T-helper 17 cell (primary cell): ENCODE measurements around the gene COBL. TPM values are rescaled to one million over a fixed set of nuclear protein-coding genes. Genes with fewer than 3 reads are reported as not detected.

Experiments
- ATAC-seq: fragments of 150-1000 bp; cut with Tn5 transposase; 2 replicates; pipeline ENCODE4 v1.10.0; 2021; ENCODE audit warnings: mild to moderate bottlenecking, moderate library complexity
- DNase-seq, 3 donors: peaks; one replicate each; pipeline versions ENCODE4 v3.0.0 to v3.0.0-alpha.2; 2020 to 2021
- H3K9me3 ChIP-seq: one replicate; pipeline ENCODE4 v1.7.0; 2013; ENCODE audit warnings: low read length, mild to moderate bottlenecking; ENCODE audit not compliant: control insufficient read depth, poor library complexity, severe bottlenecking
- H3K27ac Mint-ChIP-seq: one replicate; pipeline ENCODE4 v1.8.0; 2022; ENCODE audit warnings: mild to moderate bottlenecking, moderate library complexity, mixed read lengths
- H3K27me3 Mint-ChIP-seq: one replicate; pipeline ENCODE4 v1.8.0; 2022; ENCODE audit warnings: mixed read lengths
- H3K36me3 Mint-ChIP-seq: one replicate; pipeline ENCODE4 v1.8.0; 2022; ENCODE audit warnings: low read depth, mixed read lengths
- H3K4me1 Mint-ChIP-seq: one replicate; pipeline ENCODE4 v1.8.0; 2022; ENCODE audit warnings: mild to moderate bottlenecking, mixed read lengths
- H3K4me3 Mint-ChIP-seq: one replicate; pipeline ENCODE4 v1.8.0; 2022; ENCODE audit warnings: mild to moderate bottlenecking, moderate library complexity, mixed read lengths
- total RNA-seq, 4 donors: library from RNA in 2 of 4; stranded (reverse) in 2 of 4; gene quantifications; one replicate each; pipeline ENCODE4 v1.2.3 and lab custom pipeline; 2022 to 2026

Gene COBL
- total RNA-seq, 2 donors from 2014 or later = not detected

- H3K27ac Mint-ChIP-seq = no peak overlapping the region
- H3K4me3 Mint-ChIP-seq = no peak overlapping the region
- ATAC-seq (no peak), DNase-seq (no peak)
- peaks cover 2% of the 10 kb centered on the region for H3K36me3 Mint-ChIP-seq
- peaks cover 11% of the 10 kb centered on the region for H3K27me3 Mint-ChIP-seq
- H3K4me1 Mint-ChIP-seq = peaks cover 2% of the 10 kb centered on the region
- no peaks in the 10 kb centered on the region for H3K9me3 ChIP-seq
Measured at GRCh38 chr7:51113560-51113959, 203.0 kb downstream of the COBL start.

- DNase-seq (no peak), ATAC-seq (no peak)
- H3K9me3 ChIP-seq = no peaks in the 10 kb centered on the region
- H3K4me1 Mint-ChIP-seq = peaks cover 2% of the 10 kb centered on the region
- peaks cover 2% of the 10 kb centered on the region for H3K36me3 Mint-ChIP-seq
- H3K27ac Mint-ChIP-seq = no peak overlapping the region
- peaks cover 10% of the 10 kb centered on the region for H3K27me3 Mint-ChIP-seq
- no peak overlapping the region for H3K4me3 Mint-ChIP-seq
Measured at GRCh38 chr7:51111241-51111940, 205.2 kb downstream of the COBL start.

- H3K27ac Mint-ChIP-seq = no peak overlapping the region
- H3K9me3 ChIP-seq = no peaks in the 10 kb centered on the region
- H3K27me3 Mint-ChIP-seq = peaks cover 10% of the 10 kb centered on the region
- peaks cover 2% of the 10 kb centered on the region for H3K36me3 Mint-ChIP-seq
- ATAC-seq (no peak), DNase-seq (no peak)
- H3K4me3 Mint-ChIP-seq = no peak overlapping the region
- peaks cover 4% of the 10 kb centered on the region for H3K4me1 Mint-ChIP-seq
Measured at GRCh38 chr7:51108134-51108533, 208.5 kb downstream of the COBL start.

- Mint-ChIP-seq H3K27me3 (peaks cover 20% of the 10 kb centered on the region), H3K4me1 (peaks cover 2% of the 10 kb centered on the region), H3K4me3 (no peak overlapping the region), H3K27ac (no peak overlapping the region), H3K36me3 (no peaks in the 10 kb centered on the region)
- ATAC-seq = no peak
- H3K9me3 ChIP-seq = no peaks in the 10 kb centered on the region
- DNase-seq = no peak
Measured at GRCh38 chr7:51104278-51104677, 212.3 kb downstream of the COBL start.

DNA sequence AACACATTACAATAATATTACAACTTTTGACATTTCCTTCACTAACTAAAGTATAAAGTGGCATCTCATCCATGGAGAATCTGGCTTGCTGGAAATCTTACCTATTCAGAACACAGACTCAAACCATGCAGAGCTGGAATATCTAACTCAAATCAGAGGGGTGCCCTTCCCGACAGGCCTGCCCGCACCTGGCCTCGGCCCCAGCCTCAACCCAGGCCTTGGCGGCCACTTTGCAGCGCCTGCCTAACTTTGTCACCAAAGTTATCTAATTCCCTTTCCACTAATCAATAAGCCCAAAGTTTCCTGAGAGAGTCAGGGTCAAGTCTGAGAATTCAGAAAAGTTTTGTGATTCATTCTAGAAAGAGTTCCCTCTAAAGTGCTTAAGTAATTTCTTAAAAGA, 212.9 kb downstream of the COBL start:
- DNase-seq (no peak), ATAC-seq (no peak)
- Mint-ChIP-seq H3K4me3 (no peak overlapping the region), H3K27me3 (peaks cover 19% of the 10 kb centered on the region), H3K36me3 (no peaks in the 10 kb centered on the region), H3K27ac (no peak overlapping the region), H3K4me1 (peaks cover 2% of the 10 kb centered on the region)
- no peaks in the 10 kb centered on the region for H3K9me3 ChIP-seq

DNA sequence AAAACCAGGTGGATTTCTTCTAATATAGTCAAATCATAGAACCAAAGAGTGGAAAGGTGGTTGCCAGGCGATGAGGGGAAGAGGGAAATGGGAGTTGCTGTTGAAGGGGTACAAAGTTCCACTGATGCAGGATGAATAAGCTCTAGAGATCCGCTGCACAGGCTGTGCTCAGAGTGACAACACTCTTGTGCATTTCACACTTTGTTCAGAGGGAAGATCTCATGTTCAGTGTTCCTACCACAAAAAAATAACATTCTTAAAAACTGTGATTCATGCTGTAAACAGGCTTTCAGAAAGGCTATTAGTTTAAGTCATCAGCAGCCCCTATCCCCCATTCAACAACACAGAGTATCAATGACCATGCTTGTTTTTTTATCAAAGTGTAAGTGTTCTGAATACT, 213.8 kb downstream of the COBL start:
- ATAC-seq (no peak), DNase-seq (no peak)
- H3K9me3 ChIP-seq = no peaks in the 10 kb centered on the region
- Mint-ChIP-seq H3K4me3 (no peak overlapping the region), H3K27ac (no peak overlapping the region), H3K27me3 (peaks cover 10% of the 10 kb centered on the region), H3K4me1 (peaks cover 2% of the 10 kb centered on the region), H3K36me3 (no peaks in the 10 kb centered on the region)

GRCh38 chr7:51101111-51101757, 215.4 kb downstream of the COBL start:
- Mint-ChIP-seq H3K27me3 (peaks cover 10% of the 10 kb centered on the region), H3K27ac (no peak overlapping the region), H3K36me3 (no peaks in the 10 kb centered on the region), H3K4me3 (no peak overlapping the region), H3K4me1 (peaks cover 2% of the 10 kb centered on the region)
- ATAC-seq = no peak
- DNase-seq = no peak
- H3K9me3 ChIP-seq = no peaks in the 10 kb centered on the region

DNA sequence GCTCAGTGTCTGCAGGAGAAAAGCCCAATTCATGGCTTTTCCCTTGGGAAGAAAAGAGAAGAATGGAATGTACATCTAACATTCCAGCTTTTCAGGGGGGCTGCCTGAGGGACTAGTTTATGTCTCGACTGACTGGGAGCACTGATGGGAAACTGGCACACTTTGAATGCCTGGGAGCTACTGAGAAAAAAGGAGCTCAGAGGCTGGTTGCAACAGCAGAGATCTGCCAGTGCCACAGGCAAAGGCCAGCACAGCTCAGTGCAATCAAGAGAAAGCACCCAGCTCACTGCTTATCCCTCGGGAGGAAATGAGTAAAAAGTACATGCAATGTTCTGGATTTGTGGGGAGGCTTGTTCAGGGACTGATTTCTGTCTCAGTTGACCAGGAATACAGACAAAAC, 226.2 kb downstream of the COBL start:
- peaks cover 9% of the 10 kb centered on the region for H3K27me3 Mint-ChIP-seq
- ATAC-seq (no peak), DNase-seq (no peak)
- H3K9me3 ChIP-seq = no peaks in the 10 kb centered on the region
- no peaks in the 10 kb centered on the region for H3K4me1 Mint-ChIP-seq
- no peaks in the 10 kb centered on the region for H3K36me3 Mint-ChIP-seq
- H3K4me3 Mint-ChIP-seq = no peak overlapping the region
- H3K27ac Mint-ChIP-seq = no peak overlapping the region

GRCh38 chr7:51085034-51085692, 231.4 kb downstream of the COBL start:
- DNase-seq = no peak
- Mint-ChIP-seq H3K4me3 (no peak overlapping the region), H3K27me3 (peaks cover 25% of the 10 kb centered on the region), H3K27ac (no peak overlapping the region), H3K4me1 (peaks cover 2% of the 10 kb centered on the region), H3K36me3 (no peaks in the 10 kb centered on the region)
- no peak for ATAC-seq
- no peaks in the 10 kb centered on the region for H3K9me3 ChIP-seq

GRCh38 chr7:51084121-51084520, 232.5 kb downstream of the COBL start:
- Mint-ChIP-seq H3K27me3 (peaks cover 32% of the 10 kb centered on the region), H3K4me1 (peaks cover 2% of the 10 kb centered on the region), H3K4me3 (no peak overlapping the region), H3K36me3 (no peaks in the 10 kb centered on the region), H3K27ac (no peak overlapping the region)
- H3K9me3 ChIP-seq = no peaks in the 10 kb centered on the region
- no peak for DNase-seq
- no peak for ATAC-seq

DNA sequence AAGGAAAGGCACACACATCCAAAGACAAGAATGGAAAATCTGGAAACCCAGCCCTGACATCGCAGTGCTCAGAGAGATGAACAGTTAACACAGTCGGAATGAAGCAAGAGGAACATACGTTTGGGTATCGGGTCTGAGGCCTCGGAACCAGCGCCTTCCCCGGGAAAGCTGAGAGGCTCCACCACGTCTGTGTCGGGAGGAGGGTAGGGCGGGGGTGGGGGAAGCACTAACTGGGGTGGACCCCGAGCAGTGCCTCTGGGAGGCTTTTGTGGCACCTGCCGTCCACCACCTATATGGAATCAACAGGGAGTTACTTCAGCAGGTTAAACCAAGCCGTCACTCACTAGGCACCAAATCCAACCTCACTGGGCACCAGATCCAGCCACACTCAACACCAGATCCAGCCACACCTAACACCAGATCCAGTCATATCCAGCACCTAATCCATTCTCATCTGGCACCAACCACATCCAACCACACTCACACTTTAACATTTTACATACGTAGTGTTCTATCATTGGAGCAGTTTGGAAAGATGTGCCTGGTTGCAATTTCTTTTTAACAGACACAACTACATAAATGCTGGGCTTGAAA, 233.6 kb downstream of the COBL start:
- Mint-ChIP-seq H3K27ac (no peak overlapping the region), H3K4me1 (peaks cover 2% of the 10 kb centered on the region), H3K36me3 (no peaks in the 10 kb centered on the region), H3K27me3 (peaks cover 22% of the 10 kb centered on the region), H3K4me3 (no peak overlapping the region)
- no peaks in the 10 kb centered on the region for H3K9me3 ChIP-seq
- DNase-seq = no peak
- ATAC-seq = no peak

DNA sequence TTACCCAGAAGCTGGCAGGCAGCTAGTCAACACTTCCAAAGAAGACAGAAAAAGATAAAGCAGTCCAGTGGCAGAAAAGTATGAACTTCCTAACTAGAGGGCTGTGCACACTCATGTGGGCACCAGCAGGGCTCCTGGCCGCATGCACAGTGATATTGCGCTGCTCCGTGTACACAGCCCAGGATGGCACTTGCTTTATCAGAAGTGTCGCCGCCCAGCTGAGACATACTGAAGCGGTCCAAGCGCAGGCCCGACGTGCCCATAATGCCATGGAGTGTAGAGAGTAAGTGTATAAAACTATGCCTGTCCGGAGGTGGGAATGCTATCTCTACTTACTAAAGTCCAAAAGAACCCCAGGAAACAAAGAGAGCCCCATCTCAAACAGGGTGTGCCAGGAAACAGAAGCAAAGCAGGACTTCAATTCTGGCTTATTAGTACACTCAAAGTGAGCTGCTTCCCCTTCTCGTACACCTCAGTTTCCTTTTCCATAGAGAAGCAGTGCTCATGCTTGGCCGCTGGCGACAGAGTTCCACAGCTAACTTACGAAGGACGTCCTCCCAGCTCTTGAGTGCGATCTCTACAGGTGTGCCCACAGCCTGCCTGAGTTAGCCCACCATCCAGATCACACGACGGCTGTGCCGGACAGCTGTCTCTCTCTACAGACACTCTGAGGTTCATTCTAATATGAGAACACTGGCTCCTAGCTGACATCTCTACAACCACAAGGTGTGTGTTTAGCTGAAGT, 234.3 kb downstream of the COBL start:
- H3K4me1 Mint-ChIP-seq = peaks cover 2% of the 10 kb centered on the region
- no peak for DNase-seq
- no peaks in the 10 kb centered on the region for H3K9me3 ChIP-seq
- no peak overlapping the region for H3K4me3 Mint-ChIP-seq
- H3K27ac Mint-ChIP-seq = no peak overlapping the region
- no peaks in the 10 kb centered on the region for H3K36me3 Mint-ChIP-seq
- no peak for ATAC-seq
- peaks cover 22% of the 10 kb centered on the region for H3K27me3 Mint-ChIP-seq
